Measurements from ENCODE around the gene LRRTM4. TPM values are rescaled to one million over a fixed set of nuclear protein-coding genes. Genes with fewer than 3 reads are reported as not detected.

LRRTM4 gene
- total and polyA plus RNA-seq, 2 donors (not counting 1 experiment from before 2014, with no cell fraction given): not detected

GRCh38 chr2:76866464-76866863 is 655.7 kb downstream of the LRRTM4 start:
- no peak for DNase-seq
- Mint-ChIP-seq H3K27me3 (no peaks in the 10 kb centered on the region), H3K27ac (no peak overlapping the region), H3K4me1 (no peaks in the 10 kb centered on the region), H3K9me3 (ENCODE audit: insufficient read depth) (peaks cover 3% of the 10 kb centered on the region), H3K4me3 (no peak overlapping the region)
- Histone ChIP-seq H3K79me2 (ENCODE audit: control insufficient read depth, insufficient read depth, low read length) (no peaks in the 10 kb centered on the region), H3K4me1 (ENCODE audit: control insufficient read depth in 2 of 2, insufficient read depth in 2 of 2, low read length in 2 of 2) (no peaks in the 10 kb centered on the region), H3K9ac (ENCODE audit: low read length) (no peak overlapping the region), H4K20me1 (ENCODE audit: control insufficient read depth, insufficient read depth, low read length, poor library complexity, severe bottlenecking) (no peaks in the 10 kb centered on the region), H3K9me3 (ENCODE audit: control extremely low read depth in 1 of 3, control insufficient read depth in 2 of 3, insufficient read depth in 1 of 3, low read length in 2 of 3) (no peaks in the 10 kb centered on the region), H3K36me3 (replicated peaks in 1 of 2; ENCODE audit: control extremely low read depth in 1 of 2, control insufficient read depth in 1 of 2, extremely low read depth in 1 of 2, insufficient read depth in 2 of 2, low read length in 1 of 2) (no peaks in the 10 kb centered on the region), H2AFZ (ENCODE audit: insufficient read depth, low read depth, low read length, poor library complexity, severe bottlenecking) (no peak overlapping the region), H3K27ac (ENCODE audit: low read length in 2 of 2) (no peak overlapping the region), H3K4me3 (ENCODE audit: control extremely low read depth in 1 of 5, extremely low read depth in 1 of 5, insufficient read depth in 1 of 5, low read depth in 2 of 5, low read length in 4 of 5) (no peak overlapping the region), H3K27me3 (replicated peaks in 1 of 4; ENCODE audit: control extremely low read depth in 1 of 4, control insufficient read depth in 3 of 4, insufficient read depth in 4 of 4, low read length in 3 of 4) (no peaks in the 10 kb centered on the region), H3K4me2 (replicated peaks; ENCODE audit: low read depth, low read length, poor library complexity, severe bottlenecking) (no peak overlapping the region)
- no peak for ATAC-seq (ENCODE audit: low read depth)
- no CpG with 5 or more reads among the region's 1 CpG for WGBS (ENCODE audit: insufficient coverage)
- TF ChIP-seq EZH2 (IDR thresholded peaks at IDR 0.05; ENCODE audit: borderline replicate concordance, insufficient read depth, low read depth, low read length, poor library complexity, severe bottlenecking): no peak
- no peak for TF ChIP-seq CTCF (IDR thresholded peaks at IDR 0.05)
- POLR2A ChIA-PET: no interaction called here
- CTCF ChIA-PET: no interaction called here
- intact Hi-C loops (cut with micrococcal nuclease): no loop called here

- no peak overlapping the region for H3K27ac ChIP-seq (ENCODE audit: low read length in 2 of 2)
- no peak overlapping the region for H3K9ac ChIP-seq (ENCODE audit: low read length)
- H4K20me1 ChIP-seq (ENCODE audit: control insufficient read depth, insufficient read depth, low read length, poor library complexity, severe bottlenecking): no peaks in the 10 kb centered on the region
- Mint-ChIP-seq H3K4me3 (no peak overlapping the region), H3K27ac (no peak overlapping the region), H3K9me3 (ENCODE audit: insufficient read depth) (peaks cover 1% of the 10 kb centered on the region), H3K4me1 (no peaks in the 10 kb centered on the region), H3K27me3 (no peaks in the 10 kb centered on the region)
- H3K9me3 ChIP-seq (ENCODE audit: control extremely low read depth in 1 of 3, control insufficient read depth in 2 of 3, insufficient read depth in 1 of 3, low read length in 2 of 3): no peaks in the 10 kb centered on the region
- no peak overlapping the region for H3K4me2 ChIP-seq (replicated peaks; ENCODE audit: low read depth, low read length, poor library complexity, severe bottlenecking)
- POLR2A ChIA-PET: no interaction called here
- CTCF ChIA-PET: no interaction called here
- no peaks in the 10 kb centered on the region for H3K36me3 ChIP-seq (replicated peaks in 1 of 2; ENCODE audit: control extremely low read depth in 1 of 2, control insufficient read depth in 1 of 2, extremely low read depth in 1 of 2, insufficient read depth in 2 of 2, low read length in 1 of 2)
- DNase-seq: no peak
- no peaks in the 10 kb centered on the region for H3K79me2 ChIP-seq (ENCODE audit: control insufficient read depth, insufficient read depth, low read length)
- no peaks in the 10 kb centered on the region for H3K4me1 ChIP-seq (ENCODE audit: control insufficient read depth in 2 of 2, insufficient read depth in 2 of 2, low read length in 2 of 2)
- no peak overlapping the region for H2AFZ ChIP-seq (ENCODE audit: insufficient read depth, low read depth, low read length, poor library complexity, severe bottlenecking)
- WGBS (ENCODE audit: insufficient coverage): no CpG with 5 or more reads among the region's 3 CpGs
- no peak for TF ChIP-seq CTCF (IDR thresholded peaks at IDR 0.05)
- no peak for TF ChIP-seq EZH2 (IDR thresholded peaks at IDR 0.05; ENCODE audit: borderline replicate concordance, insufficient read depth, low read depth, low read length, poor library complexity, severe bottlenecking)
- ATAC-seq (ENCODE audit: low read depth): no peak
- no peak overlapping the region for H3K4me3 ChIP-seq (ENCODE audit: control extremely low read depth in 1 of 5, extremely low read depth in 1 of 5, insufficient read depth in 1 of 5, low read depth in 2 of 5, low read length in 4 of 5)
- no peaks in the 10 kb centered on the region for H3K27me3 ChIP-seq (replicated peaks in 1 of 4; ENCODE audit: control extremely low read depth in 1 of 4, control insufficient read depth in 3 of 4, insufficient read depth in 4 of 4, low read length in 3 of 4)
- intact Hi-C loops (cut with micrococcal nuclease): no loop called here
These were observed 659.3 kb downstream of the LRRTM4 start for GRCh38 chr2:76862901-76863300.
